ENCODE data around the gene TDRD7. TPM values are rescaled to one million over a fixed set of nuclear protein-coding genes. Genes with fewer than 3 reads are reported as not detected.

The TDRD7 gene
- polyA plus RNA-seq, 1 experiment = 5.4 TPM

DNA sequence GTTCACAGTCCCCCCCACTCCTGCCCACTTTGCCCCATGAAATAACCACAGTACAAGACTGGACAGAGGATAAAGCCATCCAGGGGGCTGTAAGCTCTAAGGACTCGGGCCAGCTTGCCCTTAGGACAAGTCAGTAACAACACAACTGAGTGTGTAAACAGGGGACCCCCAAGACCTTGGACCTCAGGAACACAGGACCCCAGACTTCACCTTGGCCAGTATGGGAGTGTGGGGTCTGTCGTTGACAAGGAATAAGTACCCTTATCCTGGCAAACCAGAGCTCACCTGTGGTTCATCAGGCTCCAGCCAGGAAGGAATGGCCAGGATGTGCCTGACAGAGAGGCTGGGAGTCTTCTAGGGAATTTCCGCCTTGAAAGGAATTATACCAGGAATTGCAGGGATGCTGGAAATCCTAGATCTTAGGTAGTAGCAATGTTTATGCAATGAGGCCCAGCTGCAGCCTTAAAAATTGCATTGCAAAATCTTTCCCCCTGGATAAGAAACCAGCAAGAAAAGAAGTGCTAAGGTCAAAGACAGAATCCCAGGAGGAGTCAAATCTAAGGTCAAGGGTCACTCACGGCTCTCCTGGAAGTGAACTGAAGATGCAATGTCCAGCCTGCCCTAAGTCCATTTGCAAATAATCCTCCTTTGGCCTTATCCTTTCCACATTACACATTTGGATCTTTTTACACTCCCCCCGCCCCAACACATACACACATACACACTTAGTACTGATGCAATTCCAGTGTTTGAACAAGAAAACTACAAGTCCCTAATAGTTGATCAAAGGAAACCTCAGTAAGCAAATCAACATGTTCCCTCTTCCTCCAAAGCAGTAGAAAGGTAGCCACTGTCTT lies 27.3 kb upstream of the TDRD7 start:
- POLR2A ChIA-PET = no interaction called here
- CTCF ChIA-PET = interaction anchor here (1.0 to 3.5 kb wide), 3 partner anchors 8 to 528 kb away, joined by 3 to 44 read pairs (median 4); no protein-coding TSS in a partner anchor
- DNase-seq (ENCODE audit: low read depth) = no peak
- no peaks in the 10 kb centered on the region; the same call in 1 of the 2 replicates for H3K27me3 ChIP-seq (ENCODE audit: control insufficient read depth, insufficient read depth, low read length)
- TF ChIP-seq, protein P1, sequence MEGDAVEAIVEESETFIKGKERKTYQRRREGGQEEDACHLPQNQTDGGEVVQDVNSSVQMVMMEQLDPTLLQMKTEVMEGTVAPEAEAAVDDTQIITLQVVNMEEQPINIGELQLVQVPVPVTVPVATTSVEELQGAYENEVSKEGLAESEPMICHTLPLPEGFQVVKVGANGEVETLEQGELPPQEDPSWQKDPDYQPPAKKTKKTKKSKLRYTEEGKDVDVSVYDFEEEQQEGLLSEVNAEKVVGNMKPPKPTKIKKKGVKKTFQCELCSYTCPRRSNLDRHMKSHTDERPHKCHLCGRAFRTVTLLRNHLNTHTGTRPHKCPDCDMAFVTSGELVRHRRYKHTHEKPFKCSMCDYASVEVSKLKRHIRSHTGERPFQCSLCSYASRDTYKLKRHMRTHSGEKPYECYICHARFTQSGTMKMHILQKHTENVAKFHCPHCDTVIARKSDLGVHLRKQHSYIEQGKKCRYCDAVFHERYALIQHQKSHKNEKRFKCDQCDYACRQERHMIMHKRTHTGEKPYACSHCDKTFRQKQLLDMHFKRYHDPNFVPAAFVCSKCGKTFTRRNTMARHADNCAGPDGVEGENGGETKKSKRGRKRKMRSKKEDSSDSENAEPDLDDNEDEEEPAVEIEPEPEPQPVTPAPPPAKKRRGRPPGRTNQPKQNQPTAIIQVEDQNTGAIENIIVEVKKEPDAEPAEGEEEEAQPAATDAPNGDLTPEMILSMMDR (IDR thresholded peaks at IDR 0.05; ENCODE audit: insufficient read depth, low read depth, low read length) = no peak
- no peaks in the 10 kb centered on the region for H3K36me3 ChIP-seq (ENCODE audit: control insufficient read depth, insufficient read depth, low read length)
- H3K4me3 ChIP-seq (ENCODE audit: low read depth, low read length) = no peak overlapping the region

DNA sequence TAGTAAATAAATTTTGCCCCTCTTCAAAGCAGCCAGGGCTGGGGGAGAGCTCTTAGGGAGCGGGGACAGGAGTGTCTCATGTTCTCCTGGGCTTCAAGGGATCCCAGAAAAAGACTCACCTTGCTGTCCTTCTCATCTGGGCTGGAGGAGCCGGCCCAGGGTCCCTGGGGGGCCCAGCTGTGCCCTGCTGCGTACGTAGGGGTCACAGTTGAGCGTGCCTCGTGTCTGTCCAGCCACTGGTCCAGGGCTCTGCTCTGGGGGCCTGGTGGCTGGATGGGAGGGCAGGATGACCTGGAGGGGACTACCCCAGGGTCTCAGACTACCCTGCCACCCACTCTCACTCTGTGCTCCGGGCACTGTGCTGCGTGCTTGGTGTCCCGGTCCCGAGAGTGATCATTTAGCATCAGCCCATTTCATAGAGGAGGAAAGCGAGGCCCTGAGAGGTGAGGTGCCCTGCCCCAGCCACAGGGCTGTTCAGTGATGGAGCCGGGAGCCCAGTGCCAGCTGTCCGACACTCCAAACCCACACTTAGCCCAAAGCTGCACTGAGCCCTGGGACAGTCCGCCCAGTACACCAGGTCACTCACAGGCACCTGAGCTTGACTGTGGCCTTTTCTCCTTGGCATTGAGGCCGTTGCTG lies 26.2 kb upstream of the TDRD7 start:
- CTCF ChIA-PET = interaction anchor here (0.6 to 3.5 kb wide), 10 partner anchors 9 to 529 kb away, joined by 3 to 50 read pairs (median 10); no protein-coding TSS in a partner anchor
- no peaks in the 10 kb centered on the region for H3K36me3 ChIP-seq (ENCODE audit: control insufficient read depth, insufficient read depth, low read length)
- POLR2A ChIA-PET = interaction anchor here (0.6 kb wide), 1 partner anchor 521 kb away, joined by 8 read pairs; no protein-coding TSS in a partner anchor
- no peak for DNase-seq (ENCODE audit: low read depth)
- H3K4me3 ChIP-seq (ENCODE audit: low read depth, low read length) = no peak overlapping the region
- peaks cover 2% of the 10 kb centered on the region for H3K27me3 ChIP-seq (ENCODE audit: control insufficient read depth, insufficient read depth, low read length)
- TF ChIP-seq, protein P1 (IDR thresholded peaks at IDR 0.05; ENCODE audit: insufficient read depth, low read depth, low read length) = no peak

DNA sequence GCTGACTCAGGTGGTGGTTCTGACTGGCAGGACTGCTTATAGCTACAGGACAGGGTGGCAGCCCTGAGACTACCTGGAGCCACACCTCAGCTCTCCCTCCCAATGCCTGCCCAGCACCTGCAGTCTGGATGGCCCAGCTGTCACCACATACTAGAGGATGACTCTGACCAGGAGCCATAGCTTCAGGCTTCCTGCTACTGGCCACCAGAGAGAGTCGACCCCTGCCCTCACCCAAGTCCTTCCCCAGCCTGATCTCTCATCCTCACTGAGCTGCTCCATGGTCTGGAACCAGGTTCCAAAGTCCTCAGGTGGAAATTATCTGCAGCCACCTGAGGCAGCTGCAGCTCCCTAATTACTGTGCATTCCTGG lies 25.6 kb upstream of the TDRD7 start:
- no peak overlapping the region for H3K4me3 ChIP-seq (ENCODE audit: low read depth, low read length)
- no peaks in the 10 kb centered on the region for H3K36me3 ChIP-seq (ENCODE audit: control insufficient read depth, insufficient read depth, low read length)
- ChIA-PET POLR2A (interaction anchor here (0.6 kb wide), 1 partner anchor 521 kb away, joined by 8 read pairs; no protein-coding TSS in a partner anchor), CTCF (interaction anchor here (0.5 to 3.5 kb wide), 14 partner anchors 10 to 530 kb away, joined by 3 to 50 read pairs (median 8); no protein-coding TSS in a partner anchor)
- no peak for DNase-seq (ENCODE audit: low read depth)
- H3K27me3 ChIP-seq (ENCODE audit: control insufficient read depth, insufficient read depth, low read length) = peaks cover 2% of the 10 kb centered on the region
- TF ChIP-seq, protein P1 (IDR thresholded peaks at IDR 0.05; ENCODE audit: insufficient read depth, low read depth, low read length) = no peak

DNA sequence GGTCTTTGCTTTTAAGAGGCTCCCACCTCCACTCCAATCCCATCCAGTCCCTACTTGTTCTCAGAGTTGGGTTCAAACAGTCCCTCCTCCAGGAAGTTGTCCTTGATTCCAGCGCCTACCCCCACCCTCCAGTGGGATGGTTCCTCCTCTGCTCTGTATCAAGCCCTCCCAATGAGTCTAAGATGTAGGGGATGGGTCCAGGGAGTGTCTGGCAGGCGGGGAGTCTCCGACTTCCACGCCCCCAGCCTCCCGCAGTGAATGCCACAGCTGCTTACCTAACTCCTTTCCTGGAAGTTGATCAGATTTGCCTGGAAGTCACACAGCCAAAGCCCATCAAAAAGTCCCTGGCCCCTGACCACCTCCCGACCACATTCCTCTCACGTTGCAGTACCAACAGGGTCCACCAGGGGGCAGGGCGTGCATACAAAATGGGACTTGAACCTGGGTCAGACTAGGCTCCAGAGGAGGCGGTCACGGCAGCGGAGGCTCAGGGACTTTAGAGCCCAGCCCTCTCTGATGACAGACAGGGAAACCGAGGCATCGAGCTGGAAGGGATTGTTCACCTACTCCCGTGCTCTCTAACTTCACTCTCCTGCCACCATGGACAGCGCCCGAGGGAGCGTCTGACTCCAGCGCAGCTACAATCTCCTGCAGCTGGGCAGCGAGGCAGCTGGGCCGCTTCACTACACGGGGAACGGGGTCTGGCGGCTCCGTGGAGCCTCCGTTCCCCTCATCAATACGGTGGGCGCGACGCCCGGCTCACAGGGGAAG lies 25.0 kb upstream of the TDRD7 start:
- ChIA-PET POLR2A (no interaction called here), CTCF (interaction anchor here (0.5 to 3.5 kb wide), 24 partner anchors 11 to 542 kb away, joined by 3 to 50 read pairs (median 4); partner anchors contain the start of genes TDRD7 and ZNF782)
- TF ChIP-seq, protein P1 (IDR thresholded peaks at IDR 0.05; ENCODE audit: insufficient read depth, low read depth, low read length) = peak; percentile 99
- DNase-seq (ENCODE audit: low read depth) = no peak
- Histone ChIP-seq H3K4me3 (ENCODE audit: low read depth, low read length) (no peak overlapping the region), H3K27me3 (ENCODE audit: control insufficient read depth, insufficient read depth, low read length) (peaks cover 2% of the 10 kb centered on the region), H3K36me3 (ENCODE audit: control insufficient read depth, insufficient read depth, low read length) (no peaks in the 10 kb centered on the region)
